Breast epithelium (tissue), 4 donors: ENCODE measurements around the gene LIPI. TPM values are rescaled to one million over a fixed set of nuclear protein-coding genes. Genes with fewer than 3 reads are reported as not detected.
"Not testable (repeated sequence)": the region's sequence is repeated elsewhere in the genome, so short reads cannot be mapped to it uniquely, and the experiment has no call there.

Source experiments
- DNase-seq, 2 donors: peaks; one replicate each; pipeline ENCODE4 v3.0.0-alpha.2; 2019; ENCODE audit warnings: low spot score in 2 of 2
- H3K27ac ChIP-seq, 2 donors: fragments of 200-600 bp; sonication (generic) in 1 of 2; one replicate each; pipeline ENCODE4 v1.5.1; 2016 to 2019; ENCODE audit warnings: mild to moderate bottlenecking in 1 of 2
- H3K27me3 ChIP-seq, 2 donors: fragments of 200-600 bp; sonication (generic) in 1 of 2; one replicate each; pipeline versions ENCODE4 v1.5.1 to v1.6.0; 2017 to 2019; ENCODE audit warnings: control low read depth in 1 of 2, mild to moderate bottlenecking in 1 of 2
- H3K36me3 ChIP-seq: fragments of 200-600 bp; one replicate; pipeline ENCODE4 v1.5.1; 2019
- H3K4me1 ChIP-seq, 2 donors: fragments of 200-600 bp; sonication (generic); one replicate each; pipeline ENCODE4 v1.5.1; 2016 to 2019; ENCODE audit warnings: control low read depth in 1 of 2
- H3K4me3 ChIP-seq, 3 donors: fragments of 200-600 bp; sonication (generic); 1 replicate in 2 of 3; 2 replicates in 1 of 3; pipeline ENCODE4 v1.5.1; 2016 to 2019; ENCODE audit warnings: mild to moderate bottlenecking in 3 of 3, moderate library complexity in 2 of 3
- H3K9me3 ChIP-seq, 2 donors: fragments of 200-600 bp; sonication (generic) in 1 of 2; one replicate each; pipeline ENCODE4 v1.5.1; 2016 to 2019; ENCODE audit warnings: control low read depth in 1 of 2
- CTCF ChIP-seq, 3 donors: fragments of 450-650 bp; IDR thresholded peaks; one replicate each; pipeline ENCODE4 v1.5.1; 2016 to 2017; ENCODE audit warnings: antibody characterized with exemption in 3 of 3, mild to moderate bottlenecking in 3 of 3, moderate library complexity in 3 of 3
- POLR2A ChIP-seq: fragments of 450-650 bp; IDR thresholded peaks from one replicate; pipeline ENCODE4 v1.6.1; 2016; ENCODE audit warnings: antibody characterized with exemption, mild to moderate bottlenecking, moderate library complexity
- POLR2AphosphoS5 ChIP-seq, 3 donors: sonication (generic); formaldehyde crosslinking; IDR thresholded peaks; one replicate each; pipeline ENCODE4 v1.6.1; 2017; ENCODE audit warnings: antibody characterized with exemption in 3 of 3
- intact Hi-C: fragments of 100-400 bp; cut with DNase I; formaldehyde crosslinking; loops from one replicate; pipeline ENCODE4 v1.15.1; 2023; ENCODE audit warnings: low total_unique reads
- total RNA-seq, 3 donors: library from RNA; depleted of rRNA; stranded (reverse); fragments of >200 nt; gene quantifications; one replicate each; pipeline ENCODE4 v1.1.0, GENCODE V29; 2016

Gene LIPI
- total RNA-seq, 3 donors from 2014 or later, result not detected

- intact Hi-C loops, result no loop called here
- TF ChIP-seq POLR2AphosphoS5 (IDR thresholded peaks at IDR 0.05) (no peak), CTCF (IDR thresholded peaks at IDR 0.05) (peak in 1 of 3 donors; percentile 22), POLR2A (no peak)
- Histone ChIP-seq H3K4me1 (no peaks in the 10 kb centered on the region), H3K4me3 (no peak overlapping the region), H3K36me3 (no peaks in the 10 kb centered on the region), H3K27ac (no peak overlapping the region), H3K9me3 (no peaks in the 10 kb centered on the region), H3K27me3 (no peaks in the 10 kb centered on the region)
- DNase-seq, result no peak
Measured at GRCh38 chr21:14120091-14120734, 90.5 kb downstream of the LIPI start.

GRCh38 chr21:14119038-14119437 is 91.7 kb downstream of the LIPI start:
- Histone ChIP-seq H3K36me3 (no peaks in the 10 kb centered on the region), H3K4me3 (no peak overlapping the region), H3K27me3 (no peaks in the 10 kb centered on the region), H3K4me1 (no peaks in the 10 kb centered on the region), H3K9me3 (peaks cover 0 to 4% of the 10 kb centered on the region in 2 donors), H3K27ac (no peak overlapping the region)
- DNase-seq, result no peak
- intact Hi-C loops, result no loop called here
- TF ChIP-seq POLR2AphosphoS5 (IDR thresholded peaks at IDR 0.05), result no peak
- TF ChIP-seq CTCF (IDR thresholded peaks at IDR 0.05), result no peak
- no peak for TF ChIP-seq POLR2A

- no peaks in the 10 kb centered on the region for H3K36me3 ChIP-seq
- H3K4me3 ChIP-seq, result no peak overlapping the region
- no peaks in the 10 kb centered on the region for H3K27me3 ChIP-seq
- intact Hi-C loops, result no loop called here
- H3K9me3 ChIP-seq, result peaks cover 0 to 4% of the 10 kb centered on the region in 2 donors
- H3K4me1 ChIP-seq, result no peaks in the 10 kb centered on the region
- DNase-seq, result no peak
- no peak for TF ChIP-seq POLR2AphosphoS5 (IDR thresholded peaks at IDR 0.05)
- no peak for TF ChIP-seq POLR2A
- TF ChIP-seq CTCF (IDR thresholded peaks at IDR 0.05), result no peak
- H3K27ac ChIP-seq, result no peak overlapping the region
Measured at GRCh38 chr21:14116080-14116481, 94.7 kb downstream of the LIPI start.

GRCh38 chr21:14115646-14116045 is 95.1 kb downstream of the LIPI start:
- Histone ChIP-seq H3K9me3 (peaks cover 0 to 4% of the 10 kb centered on the region in 2 donors), H3K27me3 (no peaks in the 10 kb centered on the region), H3K27ac (no peak overlapping the region), H3K4me1 (no peaks in the 10 kb centered on the region), H3K4me3 (no peak overlapping the region), H3K36me3 (no peaks in the 10 kb centered on the region)
- DNase-seq, result no peak
- TF ChIP-seq POLR2AphosphoS5 (IDR thresholded peaks at IDR 0.05) (no peak), CTCF (IDR thresholded peaks at IDR 0.05) (no peak), POLR2A (no peak)
- intact Hi-C loops, result no loop called here

GRCh38 chr21:14114251-14114650 is 96.5 kb downstream of the LIPI start:
- H3K27ac ChIP-seq, result no peak overlapping the region
- intact Hi-C loops, result no loop called here
- no peak for DNase-seq
- H3K4me1 ChIP-seq, result no peaks in the 10 kb centered on the region
- no peaks in the 10 kb centered on the region for H3K36me3 ChIP-seq
- H3K4me3 ChIP-seq, result no peak overlapping the region
- TF ChIP-seq POLR2AphosphoS5 (IDR thresholded peaks at IDR 0.05) (no peak), POLR2A (no peak), CTCF (IDR thresholded peaks at IDR 0.05) (no peak)
- peaks cover 0 to 4% of the 10 kb centered on the region in 2 donors for H3K9me3 ChIP-seq
- no peaks in the 10 kb centered on the region for H3K27me3 ChIP-seq

- intact Hi-C loops, H3K4me3 ChIP-seq: not testable (repeated sequence)
Measured at GRCh38 chr21:14104564-14104963, 106.2 kb downstream of the LIPI start.

More at GRCh38 chr21:14104564-14104963, 106.2 kb downstream of the LIPI start:
- not testable (repeated sequence) for H3K36me3 ChIP-seq, H3K4me1 ChIP-seq, H3K27ac ChIP-seq, H3K27me3 ChIP-seq, H3K9me3 ChIP-seq, DNase-seq
